ENCODE measurements around the gene ZNF664. TPM values are rescaled to one million over a fixed set of nuclear protein-coding genes. Genes with fewer than 3 reads are reported as not detected.

The ZNF664 gene
- total and polyA plus RNA-seq, 2 of the 4 experiments (the other 2 are of a cell fraction) = 29.9 to 32.6 TPM

- TF ChIP-seq BHLHE40 (IDR thresholded peaks at IDR 0.05; ENCODE audit: low read depth, low read length) (no peak), RFX5 (IDR thresholded peaks at IDR 0.05; ENCODE audit: low read depth, low read length) (no peak), ELK1 (IDR thresholded peaks at IDR 0.05; ENCODE audit: borderline replicate concordance, low read depth, low read length) (no peak), MAFK (IDR thresholded peaks at IDR 0.05; ENCODE audit: low read depth, low read length) (no peak)
- Histone ChIP-seq H3K9me1 (ENCODE audit: insufficient read depth, low read length) (peaks cover 33% of the 10 kb centered on the region), H3K4me1 (ENCODE audit: control insufficient read depth, insufficient read depth, low read length) (peaks cover 33% of the 10 kb centered on the region), H4K20me1 (ENCODE audit: insufficient read depth, low read length) (peaks cover 15% of the 10 kb centered on the region; the same call in 1 of the 2 replicates), H3K27me3 (ENCODE audit: control insufficient read depth, insufficient read depth, low read length) (no peaks in the 10 kb centered on the region), H3K4me3 (ENCODE audit: insufficient read depth, low read depth, low read length) (no peak overlapping the region), H3K4me2 (ENCODE audit: low read depth, low read length) (no peak overlapping the region), H3K9ac (ENCODE audit: low read depth, low read length) (no peak overlapping the region), H3K4ac (ENCODE audit: low read depth, low read length) (no peak overlapping the region), H3K79me1 (ENCODE audit: low read depth in 1 of 2, low read length in 2 of 2) (peaks cover 46 to 78% of the 10 kb centered on the region in 2 experiments), H4K5ac (ENCODE audit: low read depth, low read length) (no peak overlapping the region), H3K27ac (ENCODE audit: insufficient read depth, low read length) (no peak overlapping the region), H3K23ac (ENCODE audit: low read depth, low read length) (no peak overlapping the region), H2BK20ac (ENCODE audit: low read depth, low read length) (no peak overlapping the region), H2AK9ac (replicated peaks; ENCODE audit: low read depth, low read length, poor library complexity) (no peak overlapping the region), H2BK5ac (ENCODE audit: low read depth, low read length, poor library complexity, severe bottlenecking) (no peak overlapping the region), H3K56ac (ENCODE audit: extremely low read depth, insufficient read depth, low read length) (no peak overlapping the region), H2AK5ac (ENCODE audit: low read depth, low read length) (no peak overlapping the region), H3K36me3 (ENCODE audit: control insufficient read depth, insufficient read depth, low read length) (peaks cover 8% of the 10 kb centered on the region; the same call in 1 of the 2 replicates), H4K91ac (ENCODE audit: insufficient read depth, low read depth, low read length) (no peak overlapping the region), H2BK120ac (ENCODE audit: low read depth, low read length) (no peak overlapping the region), H3K9me3 (ENCODE audit: control insufficient read depth, insufficient read depth, low read length) (no peaks in the 10 kb centered on the region), H2BK15ac (ENCODE audit: low read depth, low read length) (no peak overlapping the region), H3K18ac (ENCODE audit: low read depth, low read length) (no peak overlapping the region), H4K8ac (ENCODE audit: low read depth in 2 of 2, low read length in 2 of 2) (no peak overlapping the region), H2AFZ (replicated peaks; ENCODE audit: low read length, poor library complexity) (no peak overlapping the region), H3K14ac (replicated peaks; ENCODE audit: low read depth, low read length) (no peak overlapping the region)
- BruUV-seq (replicated peaks) = no TSS peak
- DNase-seq (no peak), ATAC-seq (ENCODE audit: low read depth) (no peak)
- POLR2A ChIA-PET (ENCODE audit: unreplicated experiment) = no interaction called here
- dilution Hi-C loops (cut with HindIII; ENCODE audit: low sequenced_read_pairs, unreplicated experiment) (no loop called here), in situ Hi-C loops (cut with MboI; ENCODE audit: low sequenced_read_pairs) (no loop called here), intact Hi-C loops (cut with micrococcal nuclease) (no loop called here)
- CTCF ChIA-PET = no interaction called here
- WGBS, 2 experiments (ENCODE audit: extremely low coverage in 2 of 2, insufficient read length in 1 of 2) = 100% methylated on average over 3 of the region's 7 CpGs; no CpG with 5 or more reads in 1 of the 2 experiments
Measured at GRCh38 chr12:124001343-124001742, 28.3 kb downstream of the ZNF664 start.

All from IMR-90 (cell line).